ENCODE data around the gene ACBD3.
A peak's percentile ranks its signal among the peaks of the same experiment; 100 is the strongest.

Gene ACBD3

DNA sequence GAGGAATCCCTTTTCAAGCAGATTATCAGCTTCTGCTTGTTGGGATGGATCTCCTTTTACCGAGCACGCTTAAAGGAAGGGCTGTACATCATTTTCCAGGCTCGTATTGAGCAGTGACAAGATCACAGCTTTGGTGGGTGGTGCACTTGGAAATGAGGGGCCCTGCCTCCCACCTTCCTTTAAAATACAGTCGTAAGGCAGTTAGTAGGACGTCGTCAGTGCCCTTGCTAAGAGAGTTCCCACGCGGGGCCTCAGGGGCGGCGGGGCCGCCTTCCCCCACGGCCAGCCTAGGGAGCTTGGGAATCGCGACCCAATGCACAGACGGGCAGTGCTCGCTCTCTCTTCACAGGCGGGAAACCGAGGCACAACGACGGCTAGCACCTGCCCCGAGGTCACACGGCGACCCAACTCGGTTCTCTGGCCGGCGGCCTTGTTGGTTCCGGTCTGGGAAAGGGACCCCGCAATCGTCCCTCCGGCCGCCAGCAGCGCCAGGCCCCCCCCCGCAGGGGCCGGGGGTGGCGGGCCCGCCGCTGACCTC, 65.4 kb downstream of the ACBD3 start:
- no peak overlapping the region; the same call in 1 of the 2 replicates for H3K9ac ChIP-seq (ENCODE audit: low read depth, low read length)
- peaks cover 5% of the 10 kb centered on the region; the same call in 1 of the 2 replicates for H3K4me1 ChIP-seq (ENCODE audit: insufficient read depth, low read length)

DNA sequence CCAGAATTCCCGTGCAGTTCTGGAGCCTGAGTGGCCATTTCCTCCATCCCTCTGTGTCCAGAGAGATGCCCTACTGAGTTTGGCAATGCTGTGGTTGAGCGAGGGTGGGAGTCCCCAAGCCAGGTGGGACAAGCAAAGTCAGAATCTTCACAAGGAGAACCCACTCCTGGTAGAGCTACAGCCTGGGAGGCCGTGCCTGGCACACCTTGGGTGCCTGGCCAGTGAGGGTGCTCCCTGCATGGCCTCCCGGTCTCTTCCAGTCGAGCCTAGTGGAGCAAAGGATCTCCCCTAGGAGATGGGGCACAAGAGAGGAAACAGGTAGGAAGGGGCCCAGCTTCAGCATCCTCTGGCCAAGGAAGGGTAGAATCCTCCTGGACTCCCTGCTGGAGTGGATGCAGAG, 66.1 kb downstream of the ACBD3 start:
- Histone ChIP-seq H3K4me1 (ENCODE audit: insufficient read depth, low read length) (peaks cover 5% of the 10 kb centered on the region; the same call in 1 of the 2 replicates), H3K9me3 (ENCODE audit: insufficient read depth, low read depth, low read length) (no peaks in the 10 kb centered on the region), H3K27ac (ENCODE audit: low read length) (no peak overlapping the region), H3K4me3 (ENCODE audit: low read length) (no peak overlapping the region), H3K9ac (ENCODE audit: low read depth, low read length) (no peak overlapping the region; the same call in 1 of the 2 replicates), H3K27me3 (ENCODE audit: insufficient read depth, low read length) (peaks cover 23% of the 10 kb centered on the region), H3K36me3 (ENCODE audit: insufficient read depth, low read depth, low read length) (no peaks in the 10 kb centered on the region)

More for the DNA sequence above, 65.4 kb downstream of the ACBD3 start:
- Histone ChIP-seq H3K27ac (ENCODE audit: low read length) (no peak overlapping the region), H3K9me3 (ENCODE audit: insufficient read depth, low read depth, low read length) (no peaks in the 10 kb centered on the region), H3K27me3 (ENCODE audit: insufficient read depth, low read length) (peaks cover 23% of the 10 kb centered on the region), H3K4me3 (ENCODE audit: low read length) (peak overlapping the region; percentile 70; the same call in 1 of the 2 replicates), H3K36me3 (ENCODE audit: insufficient read depth, low read depth, low read length) (no peaks in the 10 kb centered on the region)

- Histone ChIP-seq H3K9me3 (ENCODE audit: insufficient read depth, low read depth, low read length) (no peaks in the 10 kb centered on the region), H3K4me3 (ENCODE audit: low read length) (no peak overlapping the region), H3K4me1 (ENCODE audit: insufficient read depth, low read length) (peaks cover 5% of the 10 kb centered on the region; the same call in 1 of the 2 replicates), H3K36me3 (ENCODE audit: insufficient read depth, low read depth, low read length) (no peaks in the 10 kb centered on the region), H3K27ac (ENCODE audit: low read length) (no peak overlapping the region), H3K27me3 (ENCODE audit: insufficient read depth, low read length) (peaks cover 23% of the 10 kb centered on the region), H3K9ac (ENCODE audit: low read depth, low read length) (no peak overlapping the region)
These were observed 67.4 kb downstream of the ACBD3 start for GRCh38 chr1:226119169-226119568.

- Histone ChIP-seq H3K9ac (ENCODE audit: low read depth, low read length) (no peak overlapping the region), H3K4me1 (ENCODE audit: insufficient read depth, low read length) (peaks cover 5% of the 10 kb centered on the region; the same call in 1 of the 2 replicates), H3K36me3 (ENCODE audit: insufficient read depth, low read depth, low read length) (no peaks in the 10 kb centered on the region), H3K4me3 (ENCODE audit: low read length) (no peak overlapping the region), H3K27me3 (ENCODE audit: insufficient read depth, low read length) (peaks cover 23% of the 10 kb centered on the region), H3K9me3 (ENCODE audit: insufficient read depth, low read depth, low read length) (no peaks in the 10 kb centered on the region), H3K27ac (ENCODE audit: low read length) (no peak overlapping the region)
These were observed 68.2 kb downstream of the ACBD3 start for GRCh38 chr1:226118357-226118756.

DNA sequence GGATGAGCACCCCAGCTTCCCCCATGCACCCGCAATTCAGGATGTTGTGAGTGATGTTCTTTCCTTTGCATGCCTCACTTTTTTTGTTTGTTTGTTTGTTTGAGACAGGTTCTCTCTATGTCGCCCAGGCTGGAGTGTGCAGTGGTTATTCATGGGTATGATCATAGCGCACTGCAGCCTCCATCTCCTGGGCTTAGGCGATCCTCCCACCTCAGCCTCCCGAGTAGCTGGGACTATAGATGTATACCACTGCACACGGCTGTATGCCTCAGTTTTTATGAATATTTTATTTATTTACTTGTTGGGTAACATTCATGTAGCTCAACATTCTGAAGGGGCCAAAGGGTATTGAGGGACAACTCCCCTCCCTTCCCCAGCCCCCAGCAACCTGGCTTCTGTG, 69.2 kb downstream of the ACBD3 start:
- Histone ChIP-seq H3K9me3 (ENCODE audit: insufficient read depth, low read depth, low read length) (no peaks in the 10 kb centered on the region), H3K9ac (ENCODE audit: low read depth, low read length) (no peak overlapping the region), H3K4me3 (ENCODE audit: low read length) (no peak overlapping the region), H3K27ac (ENCODE audit: low read length) (no peak overlapping the region), H3K36me3 (ENCODE audit: insufficient read depth, low read depth, low read length) (no peaks in the 10 kb centered on the region), H3K4me1 (ENCODE audit: insufficient read depth, low read length) (peaks cover 12% of the 10 kb centered on the region; the same call in 1 of the 2 replicates), H3K27me3 (ENCODE audit: insufficient read depth, low read length) (peaks cover 29% of the 10 kb centered on the region)

DNA sequence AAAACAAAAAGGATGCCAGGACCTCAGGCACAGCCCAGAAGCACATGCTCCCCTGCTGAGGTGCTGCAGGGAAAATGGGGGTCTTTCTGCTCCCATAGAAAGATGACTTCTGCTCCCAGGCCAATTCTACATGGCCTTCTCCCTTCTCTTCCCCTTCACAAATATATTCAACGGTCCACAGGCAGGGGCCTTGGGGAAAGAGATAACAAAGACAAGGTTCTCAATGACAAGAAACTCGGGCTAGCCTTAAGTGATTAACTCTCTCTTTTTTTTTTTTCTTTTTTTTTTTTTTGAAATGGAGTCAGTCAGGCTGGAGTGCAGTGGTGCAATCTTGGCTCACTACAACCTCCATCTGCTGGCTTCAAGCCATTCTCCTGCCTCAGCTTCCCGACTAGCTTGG, 69.9 kb downstream of the ACBD3 start:
- H3K9me3 ChIP-seq (ENCODE audit: insufficient read depth, low read depth, low read length): no peaks in the 10 kb centered on the region
- H3K4me1 ChIP-seq (ENCODE audit: insufficient read depth, low read length): peaks cover 19% of the 10 kb centered on the region; the same call in 1 of the 2 replicates
- no peak overlapping the region for H3K9ac ChIP-seq (ENCODE audit: low read depth, low read length)
- no peak overlapping the region for H3K4me3 ChIP-seq (ENCODE audit: low read length)
- H3K27me3 ChIP-seq (ENCODE audit: insufficient read depth, low read length): peaks cover 35% of the 10 kb centered on the region
- H3K36me3 ChIP-seq (ENCODE audit: insufficient read depth, low read depth, low read length): no peaks in the 10 kb centered on the region
- H3K27ac ChIP-seq (ENCODE audit: low read length): no peak overlapping the region

DNA sequence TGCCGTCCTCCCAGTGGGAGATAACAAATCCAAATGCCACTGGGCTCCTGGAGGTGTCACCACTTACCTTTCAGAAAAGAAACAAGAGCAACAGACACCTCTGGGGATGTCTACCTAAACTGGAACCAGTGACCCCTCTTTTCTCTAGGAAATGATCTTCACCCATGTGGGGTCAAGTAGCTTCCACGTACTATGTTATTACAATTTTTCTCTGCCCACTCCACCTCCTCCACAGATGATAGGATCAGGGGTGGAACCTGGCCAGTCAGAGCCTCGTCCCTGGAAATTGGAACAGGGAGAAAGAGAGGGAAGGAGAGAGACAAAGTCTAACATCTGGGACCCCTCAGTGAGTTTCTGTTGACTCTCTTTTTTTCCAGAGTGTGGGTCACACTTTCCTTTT, 73.9 kb downstream of the ACBD3 start:
- Histone ChIP-seq H3K36me3 (ENCODE audit: insufficient read depth, low read depth, low read length) (no peaks in the 10 kb centered on the region), H3K4me1 (ENCODE audit: insufficient read depth, low read length) (peaks cover 28% of the 10 kb centered on the region), H3K27ac (ENCODE audit: low read length) (no peak overlapping the region)

DNA sequence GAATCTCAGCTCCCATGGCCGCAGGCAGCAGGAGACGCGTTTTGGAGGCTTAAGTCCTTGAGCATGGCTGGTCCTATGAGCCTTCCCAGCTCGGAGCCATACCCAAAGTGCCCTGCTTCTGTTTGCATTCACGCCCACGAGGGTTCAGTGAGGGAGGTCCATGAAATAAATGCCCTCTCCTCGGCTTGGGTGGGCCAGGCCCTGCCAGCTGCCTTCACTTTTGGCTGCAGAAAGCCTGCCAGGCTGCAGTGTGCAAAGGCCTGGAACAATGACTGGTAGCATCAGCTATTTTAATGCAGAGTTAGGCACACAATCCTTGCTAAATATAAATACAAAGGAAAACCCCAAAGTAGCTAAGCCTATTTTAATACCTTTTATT, 74.7 kb downstream of the ACBD3 start:
- Histone ChIP-seq H3K27ac (ENCODE audit: low read length) (no peak overlapping the region), H3K9ac (ENCODE audit: low read depth, low read length) (no peak overlapping the region; the same call in 1 of the 2 replicates), H3K27me3 (ENCODE audit: insufficient read depth, low read length) (peaks cover 23% of the 10 kb centered on the region), H3K4me1 (ENCODE audit: insufficient read depth, low read length) (peaks cover 31% of the 10 kb centered on the region), H3K36me3 (ENCODE audit: insufficient read depth, low read depth, low read length) (no peaks in the 10 kb centered on the region), H3K4me3 (ENCODE audit: low read length) (peak overlapping the region; percentile 70; the same call in 1 of the 2 replicates), H3K9me3 (ENCODE audit: insufficient read depth, low read depth, low read length) (no peaks in the 10 kb centered on the region)

More for the DNA sequence above, 73.9 kb downstream of the ACBD3 start:
- no peak overlapping the region; the same call in 1 of the 2 replicates for H3K9ac ChIP-seq (ENCODE audit: low read depth, low read length)
- no peaks in the 10 kb centered on the region for H3K9me3 ChIP-seq (ENCODE audit: insufficient read depth, low read depth, low read length)
- H3K4me3 ChIP-seq (ENCODE audit: low read length): peak overlapping the region; percentile 70; the same call in 1 of the 2 replicates
- peaks cover 23% of the 10 kb centered on the region for H3K27me3 ChIP-seq (ENCODE audit: insufficient read depth, low read length)

DNA sequence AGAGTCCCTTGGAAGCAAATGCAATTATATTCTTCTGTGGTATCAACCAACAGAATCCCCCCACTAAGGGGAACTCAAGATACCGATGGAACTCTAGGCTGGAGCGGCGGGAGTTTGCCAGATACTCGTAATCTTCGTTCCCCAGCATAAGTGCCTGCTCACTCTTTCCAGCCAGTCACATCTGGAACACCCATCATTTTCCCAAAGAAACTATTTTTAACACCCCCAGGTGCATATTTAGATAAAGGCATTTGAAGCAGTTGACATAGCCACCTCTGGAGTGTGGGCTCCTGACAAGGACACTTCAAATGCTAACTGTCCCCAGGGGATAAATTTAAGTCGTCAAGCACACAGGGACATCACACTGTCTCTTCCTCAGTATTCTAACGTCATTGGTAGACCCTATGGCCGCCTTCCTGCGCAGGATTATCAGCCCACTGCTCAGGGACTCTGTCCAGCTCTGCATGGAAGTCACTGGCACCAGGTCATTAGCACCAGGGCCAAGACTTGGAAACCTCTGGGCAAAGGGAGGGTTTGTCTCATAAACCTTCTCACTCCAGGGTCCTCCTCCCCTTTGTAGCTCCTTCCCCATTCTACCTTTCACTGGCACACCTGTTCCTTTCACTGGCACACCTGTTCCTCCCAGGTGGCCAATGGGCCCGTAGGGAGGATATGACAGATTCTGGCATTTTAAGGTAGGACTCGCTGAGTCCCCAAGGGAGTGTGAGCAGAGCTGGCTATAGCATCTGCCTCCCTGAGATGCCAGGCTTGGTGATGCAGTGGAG, 75.3 kb downstream of the ACBD3 start:
- Histone ChIP-seq H3K4me3 (ENCODE audit: low read length) (peak overlapping the region; percentile 70), H3K9me3 (ENCODE audit: insufficient read depth, low read depth, low read length) (no peaks in the 10 kb centered on the region), H3K4me1 (ENCODE audit: insufficient read depth, low read length) (peaks cover 31% of the 10 kb centered on the region), H3K36me3 (ENCODE audit: insufficient read depth, low read depth, low read length) (no peaks in the 10 kb centered on the region), H3K27me3 (ENCODE audit: insufficient read depth, low read length) (peaks cover 23% of the 10 kb centered on the region), H3K27ac (ENCODE audit: low read length) (no peak overlapping the region), H3K9ac (ENCODE audit: low read depth, low read length) (peak overlapping the region; percentile 46; the same call in 1 of the 2 replicates)

DNA sequence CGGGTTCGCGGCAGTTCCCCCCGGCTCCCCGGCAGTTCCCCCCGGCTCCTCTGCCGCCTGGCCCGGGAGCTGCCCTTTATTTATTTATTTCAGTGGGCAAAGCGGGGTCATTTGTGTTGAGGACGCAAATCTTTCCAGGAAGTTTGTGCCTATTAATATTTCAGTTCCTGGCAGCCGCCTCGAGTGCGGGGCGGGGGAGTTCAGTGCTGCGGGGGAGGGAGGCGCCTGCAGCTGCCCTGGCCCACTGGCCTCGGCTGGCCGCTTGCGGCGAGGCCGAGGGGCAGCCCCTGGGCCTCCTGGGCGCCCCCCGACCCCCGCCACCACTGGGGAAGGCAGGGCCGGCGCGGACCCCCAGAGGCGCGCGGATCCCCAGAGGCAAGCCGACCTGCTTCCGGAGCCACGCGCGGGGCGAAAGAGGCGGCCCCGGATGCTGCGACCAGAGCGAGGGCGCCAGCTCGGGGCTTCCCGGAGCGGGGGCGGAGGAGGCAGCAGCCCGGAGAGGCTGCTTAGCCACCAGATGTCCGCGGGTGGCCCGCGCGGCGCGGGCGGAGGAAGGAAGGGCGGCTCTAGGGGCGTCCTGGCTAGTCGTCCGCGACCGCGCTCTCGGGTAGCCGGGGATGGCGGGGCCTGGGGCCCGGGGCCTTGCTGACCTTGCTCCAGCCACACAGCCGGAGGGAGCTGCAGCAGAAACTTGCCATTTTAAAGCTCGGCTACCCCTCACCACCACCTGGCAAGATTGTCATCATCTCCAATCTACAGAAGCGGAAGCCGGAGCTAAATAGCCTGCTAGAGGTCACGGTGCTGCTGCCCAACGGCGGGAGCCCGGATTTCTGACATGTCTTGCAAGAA, 76.1 kb downstream of the ACBD3 start:
- Histone ChIP-seq H3K27me3 (ENCODE audit: insufficient read depth, low read length) (peaks cover 23% of the 10 kb centered on the region), H3K36me3 (ENCODE audit: insufficient read depth, low read depth, low read length) (no peaks in the 10 kb centered on the region), H3K4me3 (ENCODE audit: low read length) (peak overlapping the region; percentile 70), H3K9me3 (ENCODE audit: insufficient read depth, low read depth, low read length) (no peaks in the 10 kb centered on the region), H3K9ac (ENCODE audit: low read depth, low read length) (peak overlapping the region; percentile 46; the same call in 1 of the 2 replicates), H3K4me1 (ENCODE audit: insufficient read depth, low read length) (peaks cover 31% of the 10 kb centered on the region), H3K27ac (ENCODE audit: low read length) (no peak overlapping the region)

GRCh38 chr1:226109829-226110248, 76.7 kb downstream of the ACBD3 start:
- Histone ChIP-seq H3K4me1 (ENCODE audit: insufficient read depth, low read length) (peaks cover 31% of the 10 kb centered on the region), H3K9ac (ENCODE audit: low read depth, low read length) (peak overlapping the region; percentile 56; the same call in 1 of the 2 replicates), H3K27ac (ENCODE audit: low read length) (no peak overlapping the region), H3K27me3 (ENCODE audit: insufficient read depth, low read length) (peaks cover 23% of the 10 kb centered on the region), H3K36me3 (ENCODE audit: insufficient read depth, low read depth, low read length) (no peaks in the 10 kb centered on the region), H3K9me3 (ENCODE audit: insufficient read depth, low read depth, low read length) (no peaks in the 10 kb centered on the region), H3K4me3 (ENCODE audit: low read length) (peak overlapping the region; percentile 85)

Data from iPS-20b (cell line).